ENCODE results near the gene ZNF385D.

Gene ZNF385D

GRCh38 chr3:21670386-21670785 is 80.6 kb downstream of the ZNF385D start:
- DNase-seq = no peak

GRCh38 chr3:21668012-21668411 is 83.0 kb downstream of the ZNF385D start:
- DNase-seq = no peak

- no peak for DNase-seq
Observed at GRCh38 chr3:21665444-21666100, 85.4 kb downstream of the ZNF385D start.

GRCh38 chr3:21664996-21665395 is 86.0 kb downstream of the ZNF385D start:
- DNase-seq = no peak

- DNase-seq = no peak
Observed at GRCh38 chr3:21662403-21662802, 88.6 kb downstream of the ZNF385D start.

DNA sequence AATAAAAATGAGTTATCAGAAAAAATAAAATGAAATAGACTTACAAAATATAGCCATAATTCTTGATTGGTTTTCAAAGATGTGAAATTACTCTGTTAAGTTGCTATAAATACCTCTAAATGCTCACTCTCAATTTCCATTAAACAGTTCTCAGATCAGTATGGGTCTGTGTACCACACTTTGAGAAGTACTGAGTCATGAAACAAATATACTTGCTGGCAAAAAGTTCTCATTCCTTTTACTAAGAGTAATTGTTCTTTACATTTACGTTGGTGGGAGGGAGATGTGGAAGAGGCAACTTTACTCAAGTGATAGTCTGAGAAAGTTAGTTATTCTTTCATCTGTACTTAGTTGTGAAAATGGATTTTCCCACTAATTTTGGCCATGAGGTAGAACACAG is 96.3 kb downstream of the ZNF385D start:
- DNase-seq = no peak

GRCh38 chr3:21654241-21654640 is 96.8 kb downstream of the ZNF385D start:
- no peak for DNase-seq

- DNase-seq = no peak
Observed at GRCh38 chr3:21649519-21649918, 101.5 kb downstream of the ZNF385D start.

DNA sequence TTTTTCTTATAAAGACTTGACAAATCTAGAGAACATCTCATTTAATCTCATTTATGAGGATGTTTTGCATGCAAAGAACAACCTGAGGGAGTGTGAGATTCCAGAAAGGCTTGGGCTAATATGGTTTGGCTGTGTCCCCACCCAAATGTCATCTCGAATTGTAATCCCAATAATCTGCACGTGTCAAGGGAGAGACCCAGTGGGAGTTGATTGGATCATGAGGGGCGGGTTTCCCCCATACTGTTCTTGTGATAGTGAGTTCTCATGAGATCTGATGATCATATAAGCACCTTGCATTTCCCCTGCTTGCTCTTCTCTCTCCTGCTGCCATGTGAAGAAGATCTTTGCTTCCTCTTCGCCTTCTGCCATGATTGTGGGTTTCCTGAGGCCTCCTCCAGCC is 103.0 kb downstream of the ZNF385D start:
- DNase-seq = no peak

GRCh38 chr3:21645121-21645897 is 105.7 kb downstream of the ZNF385D start:
- DNase-seq = no peak

DNA sequence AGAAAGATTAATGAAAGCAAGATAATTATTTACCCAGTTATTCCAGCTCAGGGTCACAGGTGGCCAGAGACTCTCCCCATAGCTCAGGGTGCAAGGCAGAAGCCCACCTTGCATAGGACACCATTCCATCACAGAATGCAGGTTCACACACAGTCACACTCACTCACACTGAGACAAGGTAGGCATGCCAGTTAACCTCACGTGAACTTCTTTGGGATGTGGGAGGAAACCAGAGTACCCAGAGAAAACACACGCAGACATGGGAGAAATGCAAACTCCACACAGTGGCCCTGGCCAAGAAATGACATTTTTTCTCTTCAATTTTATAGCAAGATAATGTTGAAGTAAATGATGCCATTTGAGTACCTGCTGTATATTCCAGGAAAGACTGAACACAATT is 106.7 kb downstream of the ZNF385D start:
- no peak for DNase-seq

- DNase-seq = no peak
Observed at GRCh38 chr3:21643752-21644151, 107.3 kb downstream of the ZNF385D start.

GRCh38 chr3:21642433-21642832 is 108.6 kb downstream of the ZNF385D start:
- no peak for DNase-seq

DNA sequence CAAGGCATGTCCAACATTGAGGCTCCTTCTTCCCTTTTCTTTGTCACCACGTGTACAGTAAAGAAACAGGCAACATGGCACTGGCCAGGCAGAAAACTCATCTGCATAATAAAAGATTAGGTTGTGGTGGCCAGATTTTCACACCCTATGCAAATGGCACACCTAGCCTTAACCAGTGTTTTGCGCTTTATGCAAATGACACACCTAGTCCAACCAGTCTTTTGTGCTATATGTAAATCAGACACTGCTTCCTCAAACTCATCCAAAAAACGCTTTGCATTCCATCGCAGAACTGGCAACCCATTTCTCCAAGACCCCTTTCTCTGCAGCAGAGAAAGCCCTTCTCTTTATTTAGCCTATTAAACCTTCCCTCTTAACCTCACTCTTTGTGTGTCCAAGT is 109.1 kb downstream of the ZNF385D start:
- no peak for DNase-seq

GRCh38 chr3:21638488-21638887 is 112.5 kb downstream of the ZNF385D start:
- no peak for DNase-seq

- DNase-seq = no peak
Observed at GRCh38 chr3:21634112-21634511, 116.9 kb downstream of the ZNF385D start.

- DNase-seq = no peak
Observed at GRCh38 chr3:21624524-21624923, 126.5 kb downstream of the ZNF385D start.

GRCh38 chr3:21621181-21621651 is 129.8 kb downstream of the ZNF385D start:
- DNase-seq = no peak

GRCh38 chr3:21620511-21621155 is 130.4 kb downstream of the ZNF385D start:
- no peak for DNase-seq

GRCh38 chr3:21618695-21619094 is 132.3 kb downstream of the ZNF385D start:
- DNase-seq = no peak

- DNase-seq = no peak
Observed at GRCh38 chr3:21613372-21614070, 137.5 kb downstream of the ZNF385D start.

- no peak for DNase-seq
Observed at GRCh38 chr3:21601178-21601577, 149.8 kb downstream of the ZNF385D start.

DNA sequence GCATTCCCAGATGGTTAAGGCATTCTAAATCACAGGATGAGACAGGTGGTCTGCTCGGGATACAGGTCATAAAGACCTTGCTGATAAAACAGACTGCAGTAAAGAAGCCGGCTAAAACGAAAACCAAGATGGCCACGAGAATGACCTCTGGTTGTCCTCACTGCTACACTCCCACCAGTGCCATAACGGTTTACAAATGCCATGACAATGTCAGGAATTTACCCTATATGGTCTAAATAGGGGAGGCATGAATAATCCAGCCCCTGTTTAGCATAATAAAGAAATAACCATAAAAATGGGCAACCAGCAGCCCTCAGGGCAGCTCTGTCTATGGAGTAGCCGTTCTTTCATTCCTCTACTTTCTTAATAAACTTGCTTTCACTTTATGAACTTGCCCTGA is 151.1 kb downstream of the ZNF385D start:
- DNase-seq = no peak

Measured in T1000 (cell line).